Motor neuron (in vitro differentiated cells): ENCODE results near the gene KIAA1958. TPM values are rescaled to one million over a fixed set of nuclear protein-coding genes. Genes with fewer than 3 reads are reported as not detected.

ENCODE experiments used
- ATAC-seq, 8 experiments: fragments of 200-7000 bp; cut with Tn5 transposase; replicated peaks in 6 of 8; 2 replicates each; pipeline ENCODE4 v1.8.0; 2021; ENCODE audit warnings: mild to moderate bottlenecking in 8 of 8, moderate library complexity in 8 of 8
- H3K27ac ChIP-seq, 2 donors: fragments of 250-450 bp; sonication (Bioruptor Pico); 2 replicates each; pipeline ENCODE4 v1.9.0; 2021; ENCODE audit warnings: antibody characterized with exemption in 2 of 2, mild to moderate bottlenecking in 2 of 2, moderate library complexity in 1 of 2
- H3K4me1 ChIP-seq, 2 donors: fragments of 250-450 bp; sonication (Bioruptor Pico); replicated peaks in 1 of 2; 2 replicates each; pipeline ENCODE4 v1.6.1; 2021; ENCODE audit warnings: antibody characterized with exemption in 2 of 2, mild to moderate bottlenecking in 2 of 2, moderate library complexity in 1 of 2
- H3K4me3 ChIP-seq, 5 donors: fragments of 250-450 bp; sonication (Bioruptor Pico); 2 replicates each; pipeline ENCODE4 v1.9.0; 2021; ENCODE audit warnings: antibody characterized with exemption in 5 of 5, mild to moderate bottlenecking in 5 of 5, moderate library complexity in 4 of 5
- WGBS, 10 experiments: fragments of 450-650 bp; shearing (Covaris generic); methylation state at CpG; one replicate each; pipeline ENCODE4 v1.0.0; 2022; 5-methylcytosine and 5-hydroxymethylcytosine counted together
- in situ Hi-C, 9 experiments: fragments of 400-800 bp; cut with MboI; loops; one replicate each; pipeline ENCODE4 v1.15.0; 2021; ENCODE audit warnings: low sequenced_read_pairs in 9 of 9, low pct_unique_long_range_greater_than_20kb in 2 of 9; ENCODE audit not compliant: unreplicated experiment in 9 of 9
- total RNA-seq, 8 experiments: library from RNA; unstranded; fragments of 300-600 nt; gene quantifications; 2 replicates each; pipeline versions ENCODE4 v1.2.3 to v1.2.4, GENCODE V29; 2022

The KIAA1958 gene, protein sequence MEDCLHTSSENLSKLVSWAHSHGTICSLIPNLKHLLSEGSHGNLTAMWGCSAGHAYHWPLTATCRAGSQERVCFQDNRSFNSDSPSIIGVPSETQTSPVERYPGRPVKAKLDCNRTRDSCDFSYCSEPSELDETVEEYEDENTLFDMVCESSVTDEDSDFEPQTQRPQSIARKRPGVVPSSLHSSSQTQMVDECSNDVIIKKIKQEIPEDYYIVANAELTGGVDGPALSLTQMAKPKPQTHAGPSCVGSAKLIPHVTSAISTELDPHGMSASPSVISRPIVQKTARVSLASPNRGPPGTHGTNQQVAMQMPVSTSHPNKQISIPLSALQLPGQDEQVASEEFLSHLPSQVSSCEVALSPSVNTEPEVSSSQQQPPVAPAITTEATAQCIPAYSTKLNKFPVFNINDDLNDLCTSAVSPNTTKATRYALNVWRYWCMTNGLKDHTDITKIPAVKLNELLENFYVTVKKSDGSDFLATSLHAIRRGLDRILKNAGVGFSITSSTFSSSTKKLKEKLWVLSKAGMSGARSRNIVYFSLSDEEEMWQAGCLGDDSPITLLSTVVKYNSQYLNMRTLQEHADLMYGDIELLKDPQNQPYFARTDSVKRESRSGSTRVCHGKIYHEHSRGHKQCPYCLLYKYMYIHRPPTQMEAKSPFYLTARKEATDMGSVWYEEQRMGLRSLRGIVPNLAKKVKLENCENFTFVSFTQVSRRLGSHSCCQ
- total RNA-seq: 100 to 1,000 TPM in 2 of 8 experiments, 10 to 100 TPM in 6; 14.5 to 231 (median 29.0) TPM

- in situ Hi-C loops: no loop called here
- peak within 1 kb of the TSS; percentile 94 to 95 for H3K27ac ChIP-seq
- peak; percentile 82 to 92 (median 89) for ATAC-seq
- H3K4me3 ChIP-seq: peak within 1 kb of the TSS; percentile 85 to 98 (median 96)
- H3K4me1 ChIP-seq: peaks cover 4 to 11% of the 10 kb centered on the region in 2 donors
- 0 to 7% (median 0%) methylated on average over 1 to 15 of the region's 93 CpGs; no CpG with 5 or more reads in 4 of the 10 experiments for WGBS, 10 experiments
Observed at GRCh38 chr9:112486221-112487007, at the start of gene KIAA1958. Gene KIAA1958, plus strand, starts transcription at chr9:112486827. Its CDS starts 87,254 bp downstream, at chr9:112574081.

- no peak for ATAC-seq
- in situ Hi-C loops: no loop called here
- 80 to 100% (median 100%) methylated on average over 1 to 2 of the region's 2 CpGs; no CpG with 5 or more reads in 2 of the 10 experiments for WGBS, 10 experiments
Observed at GRCh38 chr9:112437406-112437805, 49.2 kb upstream of the KIAA1958 start.

GRCh38 chr9:112439171-112439570 is 47.5 kb upstream of the KIAA1958 start:
- ATAC-seq: no peak
- no peak overlapping the region for H3K4me3 ChIP-seq
- in situ Hi-C loops: no loop called here
- 89 to 100% (median 100%) methylated on average over 1 to 2 of the region's 2 CpGs; no CpG with 5 or more reads in 3 of the 10 experiments for WGBS, 10 experiments
- no peak overlapping the region for H3K27ac ChIP-seq
- no peaks in the 10 kb centered on the region for H3K4me1 ChIP-seq

More at GRCh38 chr9:112437406-112437805, 49.2 kb upstream of the KIAA1958 start:
- Histone ChIP-seq H3K4me3 (no peak overlapping the region), H3K27ac (no peak overlapping the region), H3K4me1 (peaks cover 0 to 8% of the 10 kb centered on the region in 2 donors)

DNA sequence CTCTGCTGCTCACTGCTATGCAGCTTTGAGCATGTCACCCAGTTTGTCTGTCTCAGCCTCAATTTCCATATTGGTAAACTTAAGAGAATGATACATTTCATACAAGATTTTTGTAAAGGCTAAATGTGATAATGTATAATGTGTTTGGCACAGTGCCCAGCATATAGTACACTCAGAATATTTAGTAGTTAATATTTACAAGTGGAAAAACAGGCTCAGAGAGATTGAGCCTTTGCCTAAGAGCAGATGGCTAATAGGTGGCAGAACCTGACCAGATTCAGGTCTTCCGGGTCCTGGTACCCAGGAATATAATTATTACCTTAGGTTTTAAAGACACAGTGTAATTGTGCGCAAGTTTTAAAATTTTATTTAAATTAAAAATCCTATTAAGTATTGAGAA is 46.8 kb upstream of the KIAA1958 start:
- H3K27ac ChIP-seq: no peak overlapping the region
- WGBS, 10 experiments: 65 to 100% (median 100%) methylated on average over 1 to 2 of the region's 2 CpGs; no CpG with 5 or more reads in 1 of the 10 experiments
- in situ Hi-C loops: loop anchor here in 1 of 9 experiments (10.0 kb wide), 1 partner anchor 55 kb away; the partner anchor contains the start of gene HSDL2
- H3K4me1 ChIP-seq: no peaks in the 10 kb centered on the region
- ATAC-seq: peak in 1 of 8 experiments; percentile 57
- no peak overlapping the region for H3K4me3 ChIP-seq

DNA sequence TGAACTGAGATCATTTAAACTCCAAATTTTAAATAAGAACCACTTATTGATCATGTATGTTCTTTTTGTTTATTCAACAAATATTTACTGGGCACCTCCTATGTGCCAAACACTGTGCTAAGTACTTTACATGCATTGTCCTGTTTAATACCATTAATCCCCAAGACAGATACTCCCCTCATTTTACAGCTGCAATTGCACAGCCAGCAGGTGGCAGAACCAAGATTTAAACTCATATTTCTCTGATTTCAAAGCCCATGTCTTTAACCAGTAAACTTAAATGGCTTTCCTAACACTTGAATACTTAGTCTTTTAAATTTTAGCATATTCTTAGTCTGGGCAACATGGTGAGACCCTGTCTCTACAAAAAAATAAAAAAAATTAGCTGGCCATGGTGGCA is 43.4 kb upstream of the KIAA1958 start:
- H3K27ac ChIP-seq: no peak overlapping the region
- H3K4me3 ChIP-seq: no peak overlapping the region
- no peaks in the 10 kb centered on the region for H3K4me1 ChIP-seq
- in situ Hi-C loops: loop anchor here in 1 of 9 experiments (10.0 kb wide), 1 partner anchor 58 kb away; the partner anchor contains the start of gene HSDL2
- no peak for ATAC-seq

- 77 to 100% (median 100%) methylated on average over 1 of the region's 1 CpG; no CpG with 5 or more reads in 3 of the 10 experiments for WGBS, 10 experiments
- in situ Hi-C loops: loop anchor here in 1 of 9 experiments (10.0 kb wide), 1 partner anchor 59 kb away; the partner anchor contains the start of gene HSDL2
- no peak for ATAC-seq
- no peak overlapping the region for H3K27ac ChIP-seq
- H3K4me1 ChIP-seq: no peaks in the 10 kb centered on the region
- no peak overlapping the region for H3K4me3 ChIP-seq
Observed at GRCh38 chr9:112443636-112444035, 43.0 kb upstream of the KIAA1958 start.

DNA sequence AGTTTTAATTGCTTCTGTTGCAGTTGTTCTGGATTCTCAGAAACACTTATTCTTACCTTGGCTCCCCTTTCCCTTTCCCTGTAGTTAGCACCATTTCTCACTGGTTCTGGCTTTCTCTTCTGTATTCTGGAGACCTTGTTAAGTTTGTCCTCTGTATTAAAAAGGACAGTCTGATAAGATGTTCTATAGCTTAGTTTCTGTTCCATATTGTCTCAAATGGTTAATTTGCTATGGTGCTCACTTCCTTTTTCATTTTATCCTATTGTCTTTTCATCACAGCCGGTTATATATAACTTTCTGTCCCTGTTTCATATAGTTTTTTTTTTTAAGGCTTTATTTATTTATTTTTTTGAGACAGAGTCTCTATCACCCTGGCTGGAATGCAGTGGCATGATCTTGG is 41.4 kb upstream of the KIAA1958 start:
- no peaks in the 10 kb centered on the region for H3K4me1 ChIP-seq
- 50 to 100% (median 92%) methylated on average over 1 of the region's 1 CpG; no CpG with 5 or more reads in 1 of the 10 experiments for WGBS, 10 experiments
- no peak overlapping the region for H3K4me3 ChIP-seq
- H3K27ac ChIP-seq: no peak overlapping the region
- ATAC-seq: no peak
- in situ Hi-C loops: loop anchor here in 1 of 9 experiments (10.0 kb wide), 1 partner anchor 60 kb away; the partner anchor contains the start of gene HSDL2

DNA sequence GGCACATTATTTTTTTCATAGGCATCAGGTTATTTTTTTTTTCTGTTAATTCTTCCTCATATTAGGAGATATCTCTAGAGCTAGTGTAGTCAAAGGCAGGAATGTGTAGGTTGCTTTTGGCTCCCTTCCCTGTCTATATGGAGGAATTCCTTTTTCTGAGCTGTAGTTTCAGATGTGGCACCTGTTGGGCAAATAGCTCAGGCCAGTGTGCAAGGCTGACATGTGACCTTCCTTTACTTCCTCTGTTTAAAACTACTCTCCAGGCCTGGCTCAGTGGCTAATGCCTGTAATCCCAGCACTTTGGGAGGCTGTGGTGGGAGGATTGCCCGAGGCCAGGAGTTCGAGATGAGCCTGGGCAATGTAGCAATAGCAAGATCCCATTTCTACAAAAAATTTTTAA is 40.5 kb upstream of the KIAA1958 start:
- Histone ChIP-seq H3K4me3 (no peak overlapping the region), H3K4me1 (no peaks in the 10 kb centered on the region), H3K27ac (no peak overlapping the region)
- no peak for ATAC-seq
- in situ Hi-C loops: loop anchor here in 1 of 9 experiments (10.0 kb wide), 1 partner anchor 61 kb away; the partner anchor contains the start of gene HSDL2
- 90 to 100% (median 100%) methylated on average over 1 to 2 of the region's 2 CpGs; no CpG with 5 or more reads in 5 of the 10 experiments for WGBS, 10 experiments

GRCh38 chr9:112446526-112446925 is 40.1 kb upstream of the KIAA1958 start:
- in situ Hi-C loops: loop anchor here in 1 of 9 experiments (10.0 kb wide), 1 partner anchor 62 kb away; the partner anchor contains the start of gene HSDL2
- ATAC-seq: peak in 1 of 8 experiments; percentile 63
- WGBS, 10 experiments: 80 to 100% (median 100%) methylated on average over 1 of the region's 2 CpGs; no CpG with 5 or more reads in 7 of the 10 experiments
- H3K4me3 ChIP-seq: no peak overlapping the region
- no peaks in the 10 kb centered on the region for H3K4me1 ChIP-seq
- no peak overlapping the region for H3K27ac ChIP-seq

- WGBS, 10 experiments: 0 to 100% (median 60%) methylated on average over 1 to 2 of the region's 2 CpGs
- ATAC-seq: peak in 4 of 8 experiments; percentile 16 to 82 (median 46)
- in situ Hi-C loops: loop anchor here in 1 of 9 experiments (10.0 kb wide), 1 partner anchor 63 kb away; the partner anchor contains the start of gene HSDL2
Observed at GRCh38 chr9:112447283-112447761, 39.3 kb upstream of the KIAA1958 start.

GRCh38 chr9:112462855-112463254 is 23.8 kb upstream of the KIAA1958 start:
- in situ Hi-C loops: no loop called here
- Histone ChIP-seq H3K27ac (no peak overlapping the region), H3K4me3 (no peak overlapping the region), H3K4me1 (no peaks in the 10 kb centered on the region)
- 75 to 100% (median 100%) methylated on average over 1 of the region's 1 CpG; no CpG with 5 or more reads in 4 of the 10 experiments for WGBS, 10 experiments
- no peak for ATAC-seq

More at GRCh38 chr9:112447283-112447761, 39.3 kb upstream of the KIAA1958 start:
- Histone ChIP-seq H3K27ac (no peak overlapping the region), H3K4me3 (no peak overlapping the region), H3K4me1 (no peaks in the 10 kb centered on the region)

- ATAC-seq: peak in 3 of 8 experiments; percentile 77 to 82 (median 78)
- Histone ChIP-seq H3K4me1 (no peaks in the 10 kb centered on the region), H3K4me3 (no peak overlapping the region), H3K27ac (no peak overlapping the region)
- in situ Hi-C loops: no loop called here
- 13 to 100% (median 98%) methylated on average over 1 to 4 of the region's 4 CpGs; no CpG with 5 or more reads in 3 of the 10 experiments for WGBS, 10 experiments
Observed at GRCh38 chr9:112465352-112465751, 21.3 kb upstream of the KIAA1958 start.
